HK-2 (cell line): ENCODE data around the gene FCHSD1.
A peak's percentile ranks its signal among the peaks of the same experiment; 100 is the strongest.
"Not testable (repeated sequence)": the region's sequence is repeated elsewhere in the genome, so short reads cannot be mapped to it uniquely, and the experiment has no call there.

Source experiments
- DNase-seq: peaks from one replicate; pipeline ENCODE4 v3.0.0-alpha.2; 2018; ENCODE audit not compliant: unreplicated experiment

The FCHSD1 gene

DNA sequence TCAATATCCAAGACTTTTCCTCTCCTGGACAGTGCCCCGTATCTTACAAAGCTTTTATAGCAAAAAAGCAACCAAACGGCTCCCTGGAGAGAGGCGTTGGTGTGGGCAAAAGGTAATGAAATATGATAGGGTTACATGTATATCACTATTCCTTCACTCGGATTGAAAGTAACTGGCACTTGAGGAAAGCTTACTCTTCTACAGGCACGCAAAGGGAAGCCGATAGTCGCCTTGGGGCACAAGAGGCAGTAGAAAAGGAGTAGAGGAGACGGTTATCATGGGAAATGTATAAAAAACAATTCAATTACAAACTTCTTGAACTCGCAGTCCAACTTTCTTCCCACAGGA, 33.6 kb downstream of the FCHSD1 start:
- no peak for DNase-seq

DNA sequence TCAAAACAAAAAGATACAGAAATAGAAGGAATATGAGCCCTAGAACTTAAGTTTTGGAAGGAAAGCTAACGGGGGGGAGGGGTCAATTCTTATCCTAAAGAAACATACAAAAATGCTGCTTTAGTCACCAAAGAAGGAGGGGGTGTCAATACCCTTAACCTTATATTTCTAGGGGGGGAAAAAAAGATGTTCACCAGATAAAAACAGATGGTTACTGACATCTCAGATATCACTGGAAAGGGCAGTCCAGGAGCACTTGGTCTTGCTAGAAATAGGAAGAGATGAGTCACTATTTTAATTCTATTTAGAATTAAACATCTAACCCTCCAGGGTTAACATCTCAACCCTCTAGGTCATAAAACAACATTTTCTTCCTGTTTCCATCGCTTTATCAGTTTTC, 34.1 kb downstream of the FCHSD1 start:
- no peak for DNase-seq

DNA sequence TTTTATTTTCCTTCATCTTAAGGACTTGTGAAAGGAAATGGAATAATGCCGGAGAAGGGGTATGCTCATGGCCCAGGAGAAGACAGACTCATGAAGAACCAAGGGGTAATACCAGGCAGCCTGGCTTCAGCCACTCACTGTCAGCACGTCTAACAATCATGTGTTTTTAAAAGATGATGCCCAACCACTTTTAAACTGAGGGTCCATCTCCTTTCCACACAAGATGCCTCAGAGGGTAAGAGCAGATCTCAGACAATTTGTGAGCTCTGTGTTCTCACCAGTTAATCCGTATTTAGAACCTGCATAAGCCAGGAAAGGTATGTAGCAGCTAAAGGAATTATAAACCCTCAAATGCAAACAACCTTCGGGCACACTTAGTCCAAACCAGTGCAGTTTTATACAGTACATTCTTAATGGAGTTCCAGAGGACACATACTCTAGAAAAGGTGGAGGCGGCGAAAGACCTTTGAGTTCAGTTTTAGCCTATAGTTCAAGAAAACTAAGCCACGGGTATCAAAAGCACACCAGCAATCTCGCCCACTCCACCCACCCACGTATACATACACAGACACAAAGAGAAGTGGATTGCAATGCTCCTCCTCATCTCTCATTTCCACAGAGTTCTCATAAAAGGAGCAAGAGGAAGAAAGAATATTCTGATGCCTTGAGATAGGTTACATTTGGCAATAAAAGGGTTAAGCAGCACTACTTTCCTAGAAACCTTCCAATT, 35.1 kb downstream of the FCHSD1 start:
- no peak for DNase-seq

DNA sequence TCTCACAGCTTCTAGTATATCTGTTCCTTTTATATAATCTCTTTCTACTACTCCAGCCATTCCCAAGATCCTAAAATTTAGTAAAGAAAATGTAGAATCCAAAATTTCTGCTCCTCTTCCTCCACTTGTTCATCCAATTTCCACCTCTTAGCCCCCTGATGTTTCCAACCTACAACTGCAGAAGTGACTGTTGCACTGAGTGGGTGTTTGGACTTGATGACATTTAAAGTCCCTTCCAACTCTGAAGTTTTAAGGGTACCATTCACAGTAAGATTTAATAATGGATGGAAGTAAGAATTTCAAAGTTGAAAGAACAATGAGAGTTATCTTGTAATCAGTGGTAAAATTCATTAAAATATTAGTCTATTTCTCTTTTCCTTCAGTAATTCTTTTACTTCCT, 37.9 kb downstream of the FCHSD1 start:
- DNase-seq: no peak

DNA sequence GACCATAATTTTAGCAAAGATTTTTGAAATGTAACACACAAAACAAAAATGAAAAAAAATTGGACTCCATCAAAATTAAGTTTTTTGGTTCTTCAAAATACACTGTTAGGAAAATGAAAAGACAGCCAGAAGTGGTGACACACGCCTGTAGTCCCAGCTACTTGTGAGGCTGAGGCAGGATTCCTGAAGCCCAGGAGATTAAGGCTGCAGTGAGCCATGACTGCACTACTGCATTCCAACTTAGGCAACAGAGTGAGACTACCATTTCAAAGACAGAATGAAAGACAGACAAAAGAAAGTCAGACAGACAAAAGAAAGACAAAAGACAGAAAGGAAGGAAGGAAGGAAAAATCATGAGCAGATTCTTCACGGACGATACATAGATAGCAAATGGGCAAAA, 39.9 kb downstream of the FCHSD1 start:
- DNase-seq: no peak

DNA sequence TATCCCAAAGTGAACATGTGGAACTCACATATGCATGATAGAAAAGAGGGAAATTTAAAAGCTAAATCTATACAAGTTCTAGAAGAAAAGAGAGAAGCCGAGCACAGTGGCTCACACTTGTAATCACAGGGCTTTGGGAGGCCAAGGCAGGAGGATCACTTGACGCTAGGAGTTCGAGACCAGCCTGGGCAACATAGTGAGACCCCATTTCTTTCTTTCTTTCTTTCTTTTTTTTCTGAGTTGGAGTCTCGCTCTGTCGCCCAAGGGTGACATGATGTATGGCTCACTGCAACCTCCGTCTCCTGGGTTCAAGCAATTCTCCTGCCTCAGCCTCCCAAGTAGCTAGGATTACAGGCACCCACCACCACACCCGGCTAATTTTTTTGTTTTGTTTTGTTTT, 41.3 kb downstream of the FCHSD1 start:
- not testable (repeated sequence) for DNase-seq

DNA sequence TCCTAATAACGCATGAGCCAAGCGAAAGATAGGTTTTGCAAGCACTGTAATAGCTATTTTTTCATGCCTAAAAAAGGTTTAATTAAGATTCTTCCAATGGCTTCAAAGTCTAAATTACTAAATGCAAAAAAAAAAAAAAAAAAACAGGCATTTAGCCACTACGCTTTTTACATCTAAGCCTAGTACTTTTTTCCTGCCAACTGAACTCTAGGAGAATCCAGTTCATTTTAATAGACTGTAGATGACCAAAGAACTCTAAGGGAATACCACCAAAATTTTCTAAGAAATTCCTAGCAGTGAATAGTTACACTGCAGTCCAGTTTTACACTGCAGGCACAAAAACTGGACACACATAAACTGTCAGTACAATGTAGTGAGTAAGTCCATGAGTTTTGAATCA, 42.2 kb downstream of the FCHSD1 start:
- no peak for DNase-seq

DNA sequence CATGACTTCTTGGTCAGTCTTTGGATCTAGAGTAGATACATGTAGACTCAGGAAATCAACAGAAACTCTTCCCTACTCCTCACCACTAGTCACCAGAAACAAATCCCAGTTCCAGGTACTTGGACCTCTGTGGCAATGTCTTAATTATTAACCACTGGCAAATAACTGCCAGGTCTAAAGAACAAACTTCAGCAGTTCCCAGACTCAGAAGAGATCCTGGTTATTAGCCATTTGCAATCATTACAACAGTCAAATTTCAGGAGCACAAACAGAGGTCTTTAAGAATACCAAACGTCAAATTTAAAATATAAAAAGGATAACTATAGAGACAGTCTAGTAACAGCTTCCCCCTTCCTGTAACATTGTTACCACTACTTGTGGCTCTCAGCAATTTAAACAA, 42.7 kb downstream of the FCHSD1 start:
- DNase-seq: no peak

DNA sequence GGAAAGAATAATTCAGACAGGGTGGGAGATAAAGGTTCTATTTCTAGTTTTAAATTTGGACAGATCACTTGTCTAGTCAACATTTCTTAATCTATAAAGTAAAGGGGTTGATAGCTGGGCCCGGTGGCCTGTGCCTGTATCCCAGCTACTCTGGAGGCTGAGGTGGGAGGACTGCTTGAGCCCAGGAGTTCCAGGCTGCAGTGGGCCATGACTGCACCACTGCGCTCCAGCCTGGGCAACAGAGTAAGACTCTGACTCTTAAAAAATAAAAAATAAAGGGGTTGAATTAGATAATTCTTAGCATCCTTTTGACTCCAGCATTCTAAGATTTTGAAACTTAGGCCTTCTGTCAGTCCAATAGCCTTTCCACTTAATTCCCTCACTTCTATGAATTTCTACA, 43.2 kb downstream of the FCHSD1 start:
- DNase-seq: no peak

DNA sequence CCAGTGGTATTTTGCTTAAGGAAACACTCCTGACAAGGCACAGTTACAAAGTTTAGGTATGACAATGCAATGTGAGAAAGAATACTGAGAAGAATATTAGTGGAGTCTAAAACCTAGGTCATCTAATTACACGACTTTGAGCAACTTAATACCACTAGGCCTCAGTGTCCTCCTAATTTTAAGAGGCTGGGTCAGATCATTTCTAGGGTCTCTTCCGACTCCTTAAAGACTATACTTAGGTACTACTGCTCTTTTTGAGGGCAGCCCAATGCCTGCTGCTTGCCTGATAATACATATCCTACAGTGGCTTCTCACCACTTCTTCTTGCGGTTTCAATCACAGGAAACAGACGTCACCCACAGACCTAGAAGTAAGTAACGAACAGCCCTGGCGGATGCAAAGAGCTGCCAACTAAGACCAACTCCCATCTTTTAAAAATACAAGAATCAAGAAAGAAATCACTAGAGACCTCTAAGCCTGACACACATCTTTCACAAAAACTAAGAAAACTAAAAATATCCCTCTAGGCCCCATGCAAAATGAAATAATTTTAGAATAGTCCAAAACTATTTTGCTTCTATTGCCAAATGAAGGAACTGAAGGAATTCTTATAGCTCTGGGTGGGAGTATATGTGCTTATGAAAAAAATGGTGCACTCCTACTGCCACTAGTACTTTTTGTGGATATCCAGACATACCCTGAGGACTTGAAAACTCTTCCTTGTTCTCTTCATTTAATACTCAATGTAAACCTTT, 45.5 kb downstream of the FCHSD1 start:
- no peak for DNase-seq

DNA sequence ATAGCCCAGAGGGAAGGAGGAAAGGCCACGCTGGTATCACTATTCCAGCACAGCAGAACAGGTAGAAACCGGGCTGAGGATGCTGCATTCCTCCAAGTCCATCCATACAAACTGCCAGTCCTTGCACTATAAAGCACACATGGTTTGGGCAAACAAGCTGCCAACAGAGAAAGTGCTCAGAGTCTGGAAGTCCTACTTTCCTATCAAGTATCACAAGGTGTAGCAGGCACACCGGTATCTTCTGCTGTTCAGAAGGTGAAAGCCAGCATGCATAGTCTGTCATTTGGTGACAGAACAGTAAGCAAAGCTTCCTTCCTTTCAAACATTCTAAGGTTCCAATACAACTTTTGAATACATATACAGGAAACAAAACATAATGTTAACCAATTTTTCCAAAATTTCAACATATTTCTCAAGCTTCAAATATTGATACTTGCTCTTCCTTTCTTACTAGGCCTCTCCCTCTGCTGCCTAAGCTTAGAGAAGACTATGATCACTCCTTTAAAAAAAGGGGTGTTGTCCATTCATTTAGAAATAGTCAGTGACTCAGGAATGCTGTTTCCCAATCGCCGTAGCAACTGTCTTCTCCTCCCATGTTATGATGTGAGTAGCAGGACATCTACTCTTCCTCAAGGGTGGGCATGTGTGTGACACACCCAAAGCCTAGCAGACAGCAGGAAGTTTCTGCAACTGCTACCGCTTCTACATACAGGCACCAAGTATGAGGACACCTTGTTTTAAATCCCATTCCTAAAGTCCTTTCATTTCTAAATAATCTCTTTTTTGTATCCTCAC, 47.1 kb downstream of the FCHSD1 start:
- peak; percentile 46 for DNase-seq

DNA sequence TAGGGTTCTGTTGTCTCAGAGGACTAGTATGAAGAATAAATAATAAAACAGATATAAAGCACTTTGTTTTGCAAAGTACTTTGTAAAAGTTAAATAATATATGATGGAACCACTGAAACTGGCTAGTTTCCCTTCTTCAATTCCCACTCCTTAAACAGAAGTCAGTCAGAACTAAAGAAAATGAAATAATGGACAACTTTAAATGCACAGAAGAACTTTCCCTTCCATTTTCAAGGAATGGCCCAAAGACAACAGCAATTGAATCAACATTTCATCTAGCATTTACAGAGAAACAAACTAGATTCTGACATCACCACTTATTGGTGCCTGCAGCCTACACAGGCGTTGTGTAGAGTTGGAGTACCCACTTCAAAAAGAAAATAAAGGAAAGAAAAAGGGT, 48.6 kb downstream of the FCHSD1 start:
- DNase-seq: no peak

DNA sequence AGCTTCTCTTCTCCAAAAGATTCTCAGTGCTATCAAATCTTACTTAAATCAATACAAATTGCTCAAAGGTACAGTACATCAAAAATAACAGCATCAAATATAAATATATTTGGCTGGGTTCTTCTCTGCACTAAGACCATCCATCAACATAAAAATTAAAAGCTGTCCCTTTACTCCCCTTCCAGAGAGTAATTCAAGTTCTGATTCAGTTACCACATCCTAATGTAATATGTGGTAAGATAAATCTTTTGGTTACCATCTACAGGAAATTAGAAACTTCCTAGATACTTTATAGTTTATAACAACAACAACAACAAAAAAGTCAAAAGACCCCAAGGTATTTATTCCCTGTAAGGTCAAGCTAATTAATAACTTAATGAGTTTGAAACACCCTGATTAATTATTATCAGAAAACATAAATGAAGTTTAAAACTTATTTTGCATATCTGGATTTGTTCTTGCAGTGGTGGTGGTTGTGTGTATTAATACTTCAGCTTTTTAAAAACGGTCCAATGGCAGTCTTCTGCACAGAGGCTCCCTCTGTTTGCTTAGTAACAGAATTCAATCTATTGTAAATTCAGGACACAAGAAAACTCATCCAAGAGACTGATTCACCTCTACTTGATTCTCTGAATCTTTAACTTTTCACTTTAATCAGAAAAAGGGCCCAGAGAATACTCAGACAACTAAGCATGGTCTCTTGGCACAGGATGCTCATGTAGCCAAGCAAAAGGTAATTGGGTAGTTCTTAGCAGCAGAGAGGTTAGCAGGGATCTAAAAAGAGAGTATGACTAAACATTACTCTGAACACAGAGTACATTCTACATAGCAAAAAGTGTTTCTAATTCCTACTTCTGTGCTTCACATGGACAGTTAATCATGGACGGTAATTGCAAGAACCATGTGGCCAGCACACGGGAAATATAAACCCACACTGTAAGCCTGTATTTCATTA, 52.5 kb downstream of the FCHSD1 start:
- no peak for DNase-seq

DNA sequence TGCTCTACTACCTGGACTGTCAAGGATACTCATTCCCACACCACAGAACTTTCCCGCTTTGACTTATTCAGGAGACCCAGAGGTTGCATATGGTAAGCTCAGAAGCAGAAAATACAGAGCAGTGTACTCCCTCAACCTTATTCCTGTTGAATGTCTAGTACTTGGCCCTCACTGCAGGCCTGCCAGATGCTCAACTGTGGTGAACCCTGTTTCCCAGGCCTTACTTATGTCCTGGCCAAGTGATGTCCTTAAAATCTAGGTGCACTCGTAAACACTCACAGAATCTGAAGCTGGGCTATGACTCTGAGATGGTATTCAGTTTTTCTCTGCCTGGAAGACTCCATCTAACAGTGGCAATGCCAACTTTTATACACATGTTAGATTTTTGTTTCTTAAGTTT, 53.4 kb downstream of the FCHSD1 start:
- DNase-seq: no peak

DNA sequence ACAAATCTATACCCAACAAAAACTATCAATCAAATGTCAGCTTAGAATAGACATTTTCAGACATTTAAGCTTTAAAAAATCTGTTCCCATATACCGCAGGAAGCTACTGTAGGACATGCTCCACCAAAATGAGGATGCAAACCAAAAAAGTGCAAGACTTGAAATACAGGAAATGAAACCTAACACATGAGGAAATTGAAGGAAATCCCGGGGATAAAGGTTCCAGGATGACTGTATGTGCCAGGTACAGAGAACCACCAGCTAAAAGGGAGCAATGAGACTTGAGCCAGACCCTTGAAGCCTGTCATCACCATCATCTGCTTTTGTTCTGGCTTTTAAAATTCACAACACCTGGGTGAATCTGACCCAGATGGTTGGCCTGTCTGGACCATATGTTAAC, 53.8 kb downstream of the FCHSD1 start:
- no peak for DNase-seq

DNA sequence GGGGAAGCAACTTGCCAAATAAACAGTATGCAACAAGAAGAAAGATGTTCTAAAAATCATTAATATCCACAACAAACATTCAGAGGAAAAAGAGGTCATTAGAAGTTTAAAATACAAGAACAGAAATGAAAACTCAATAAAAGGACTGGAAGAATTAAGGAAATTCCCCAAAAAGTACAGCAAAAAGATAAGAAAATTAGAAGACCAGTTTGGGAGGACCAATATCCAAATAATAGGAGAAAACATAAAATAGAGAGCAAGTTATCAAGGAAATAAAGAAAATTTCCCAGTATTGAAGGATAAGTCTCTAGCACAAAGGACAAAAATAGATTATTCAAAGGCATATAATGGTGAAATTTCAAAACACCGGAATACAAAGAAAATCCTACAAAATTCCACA, 54.4 kb downstream of the FCHSD1 start:
- no peak for DNase-seq

DNA sequence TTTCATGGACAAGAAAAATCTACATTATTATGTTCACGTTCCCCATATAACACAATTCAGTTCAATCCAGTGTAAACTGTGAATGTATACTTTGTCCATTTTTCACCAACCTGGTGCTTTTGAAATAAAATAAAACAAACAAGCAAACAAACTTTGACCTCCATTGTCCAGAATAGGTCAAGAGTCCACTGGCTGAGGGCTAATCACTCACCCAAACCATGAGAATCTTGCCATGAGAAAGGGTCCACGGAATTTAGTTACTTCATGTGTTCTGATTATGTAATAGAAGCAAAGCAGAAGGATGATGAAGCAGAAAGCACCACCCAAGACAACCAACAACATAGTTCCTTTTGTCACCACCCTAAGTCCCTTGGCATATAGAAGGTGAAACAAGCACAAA, 61.1 kb downstream of the FCHSD1 start:
- no peak for DNase-seq
